Left colon (tissue), 2 donors: Measurements from ENCODE around the gene SAMD14. TPM values are rescaled to one million over a fixed set of nuclear protein-coding genes. Genes with fewer than 3 reads are reported as not detected.
A peak's percentile ranks its signal among the peaks of the same experiment; 100 is the strongest.

Experiments
- ATAC-seq: fragments of 200-7000 bp; cut with Tn5 transposase; one replicate; pipeline ENCODE4 v1.9.1; 2020; ENCODE audit warnings: mild to moderate bottlenecking, moderate library complexity
- DNase-seq, 2 donors: peaks; one replicate each; pipeline ENCODE4 v3.0.0-alpha.2; 2020
- intact Hi-C, 2 donors: fragments of 100-400 bp; cut with DNase I in 1 of 2; cut with micrococcal nuclease in 1 of 2; formaldehyde crosslinking; loops; one replicate each; pipeline versions ENCODE4 v1.11.2 to v1.14.0; 2022; cut with DNase I, micrococcal nuclease
- long read RNA-seq: library from polyadenylated mRNA; unstranded; transcript quantifications from one replicate; pipeline ENCODE4 v2.0.0, GENCODE V29; 2021
- total RNA-seq, 2 donors: library from RNA; stranded (reverse); fragmentation: NEBNext Ultra II Directional; extraction: Animal tissue kit (Norgen Biotek cat#: 25700); gene quantifications; one replicate each; pipeline ENCODE4 v1.2.1, GENCODE V29; 2021
- donor health status: DM: no; HTN: no; CAD: no.
- donor health status: DM: yes; HTN: yes; CAD: no.

SAMD14 gene
- under 1 TPM; 0.70 to 0.92 TPM for total RNA-seq
- long read RNA-seq, partial matches to known transcripts = 0 of 1 reads
- long read RNA-seq, other reads (novel, unspliced or antisense) = 1 of 1 reads

DNA sequence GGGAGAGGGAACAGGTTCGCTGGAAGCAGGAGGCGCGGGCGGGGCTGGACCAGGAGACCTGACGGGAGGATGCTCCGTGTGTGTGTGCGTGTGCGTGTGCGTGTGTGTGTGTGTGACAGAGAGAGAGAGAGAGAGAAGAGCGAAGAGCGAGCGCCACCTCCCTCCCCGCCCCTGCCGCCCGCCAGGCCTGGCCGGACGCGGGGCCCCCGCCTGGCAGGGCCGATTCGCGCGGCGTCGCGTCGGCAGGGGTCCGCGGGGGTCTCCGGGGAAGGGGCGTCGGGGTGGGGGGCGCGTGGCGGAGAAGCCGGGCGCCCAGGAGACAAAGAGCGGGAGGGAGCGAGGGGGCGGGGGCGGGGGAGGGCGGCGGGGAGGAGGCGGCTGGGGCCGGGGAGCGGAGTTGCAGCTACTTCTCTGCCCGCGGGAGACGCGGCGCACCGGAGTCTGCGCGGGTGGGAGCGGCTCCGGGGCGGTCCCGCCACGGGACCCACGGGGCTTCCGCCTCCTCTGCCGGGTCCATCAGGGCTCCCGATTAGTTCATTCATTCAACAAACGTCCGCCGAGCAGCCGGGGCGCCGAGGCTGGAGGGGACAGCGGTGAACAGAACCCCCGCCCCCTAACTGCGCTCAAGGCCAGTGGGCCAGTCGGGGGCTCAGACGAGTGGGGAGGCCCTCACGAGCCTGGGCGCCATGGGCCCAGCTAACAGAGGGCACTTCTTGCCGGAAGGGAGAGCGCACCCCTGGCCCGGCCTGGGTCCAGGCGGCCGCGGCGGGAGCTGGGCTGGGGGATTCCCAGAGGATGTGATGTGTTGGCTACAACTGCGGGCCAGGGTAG, at the start of gene SAMD14:
Gene SAMD14 (minus strand): TSS at position 433 of the 831 bp plus-strand sequence. CDS start 5,201 bp downstream, outside the sequence.
- DNase-seq (peak in 1 of 2 donors; percentile 42), ATAC-seq (peak; percentile 39)
- intact Hi-C loops = no loop called here

DNA sequence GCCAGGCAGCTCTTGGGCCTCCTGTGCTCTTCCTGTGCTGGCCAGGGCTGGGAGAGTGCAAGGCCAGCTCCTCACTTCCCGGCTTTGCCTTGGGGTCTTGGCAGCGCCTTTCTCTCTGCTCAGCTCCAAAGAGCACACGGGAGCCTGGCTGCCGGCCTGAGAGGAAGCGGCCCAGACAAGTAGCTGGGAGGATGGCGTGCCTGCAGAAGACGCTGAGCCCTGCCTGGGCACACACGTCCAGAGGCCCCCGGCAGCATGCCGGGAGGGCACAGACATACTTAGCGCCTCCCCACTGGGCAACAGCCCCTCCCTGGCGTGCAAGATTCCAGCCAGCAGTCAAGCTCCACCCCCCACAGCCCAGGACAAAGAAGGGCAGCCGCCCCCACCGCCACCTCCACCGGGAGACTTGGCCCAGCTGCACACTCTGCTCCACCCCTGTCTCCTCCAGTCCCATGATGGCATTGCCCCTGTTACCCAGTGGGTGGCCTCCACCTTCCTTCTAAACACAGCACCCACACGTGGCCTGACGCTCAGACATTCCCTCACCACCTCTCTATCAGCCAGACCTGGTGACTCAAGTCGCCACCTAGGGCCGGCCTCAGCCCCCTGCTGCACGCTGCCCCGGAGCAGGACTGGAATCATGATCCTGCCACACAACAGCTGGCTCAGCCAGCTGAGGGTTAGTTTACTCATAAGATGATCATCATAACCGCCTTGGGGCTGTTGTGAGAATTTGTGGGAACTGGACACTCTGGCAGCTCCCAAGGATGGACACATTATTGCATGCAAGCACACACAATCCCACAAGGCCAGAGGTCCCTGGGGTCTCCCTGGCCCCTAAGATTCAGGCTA, 48.2 kb upstream of the SAMD14 start:
- DNase-seq = peak; percentile 83 to 84
- ATAC-seq = peak; percentile 89
- intact Hi-C loops = loop anchor here in 1 of 2 donors (10.0 kb wide), 1 partner anchor 63 kb away; no protein-coding TSS in a partner anchor

DNA sequence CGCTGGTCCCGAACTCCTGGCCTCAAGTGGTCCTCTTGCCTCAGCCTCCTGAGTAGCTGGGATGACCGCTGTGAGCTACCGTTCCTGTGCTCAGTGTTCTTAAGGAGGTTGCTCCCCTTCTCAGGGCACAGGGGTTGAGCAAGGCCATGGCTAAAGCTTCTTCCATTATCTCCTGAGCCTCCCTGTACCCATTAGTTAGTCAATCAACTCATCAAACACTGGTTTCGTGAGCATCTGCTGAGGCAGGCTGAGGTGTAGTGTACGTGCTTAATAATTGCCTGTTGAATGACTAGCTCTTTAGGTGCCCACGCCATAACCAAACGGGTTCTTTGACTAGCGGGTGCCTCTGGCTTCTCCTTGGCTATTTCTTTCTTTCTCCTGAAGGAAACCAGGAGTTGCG, 47.5 kb upstream of the SAMD14 start:
- intact Hi-C loops = loop anchor here in 1 of 2 donors (10.0 kb wide), 1 partner anchor 63 kb away; no protein-coding TSS in a partner anchor
- no peak for ATAC-seq
- no peak for DNase-seq

DNA sequence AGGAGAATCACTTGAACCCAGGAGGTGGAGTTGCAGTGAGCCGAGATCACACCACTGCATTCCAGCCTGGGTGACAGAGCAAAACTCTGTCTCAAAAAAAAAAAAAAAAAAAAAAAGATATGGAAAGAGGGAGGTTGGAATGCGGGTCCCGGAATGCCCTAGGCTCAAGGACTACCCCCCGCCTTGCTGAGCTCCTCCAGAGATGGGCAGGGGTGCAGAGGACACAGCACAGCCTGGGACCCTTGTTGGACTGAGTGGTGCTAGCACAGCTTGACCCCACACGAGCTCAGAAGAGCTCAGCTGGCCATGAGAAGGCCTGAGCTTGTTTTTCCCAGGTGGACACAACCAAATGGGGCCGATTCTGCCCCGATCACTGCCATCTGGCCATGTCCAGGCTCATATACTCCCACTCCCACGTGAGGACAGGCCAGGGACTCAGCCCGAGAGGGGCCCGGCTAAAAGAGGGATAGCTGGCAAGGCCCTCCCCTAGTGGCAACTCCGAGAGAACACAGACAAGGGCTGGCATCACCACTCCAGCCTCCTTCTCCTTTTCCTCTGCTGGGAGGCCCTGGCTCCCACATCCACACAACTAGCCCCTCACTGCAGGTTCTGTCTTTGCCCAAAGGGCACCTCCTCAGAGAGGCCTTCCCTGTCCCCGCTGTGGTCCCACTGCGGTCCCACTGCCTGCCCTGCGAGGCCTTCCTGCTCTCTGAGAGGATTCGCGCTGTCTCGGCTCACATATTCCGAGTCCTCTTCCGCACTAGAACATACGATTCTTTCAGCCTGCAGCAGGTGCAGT, 46.8 kb upstream of the SAMD14 start:
- no peak for ATAC-seq
- no peak for DNase-seq
- intact Hi-C loops = loop anchor here in 1 of 2 donors (10.0 kb wide), 1 partner anchor 62 kb away; no protein-coding TSS in a partner anchor

DNA sequence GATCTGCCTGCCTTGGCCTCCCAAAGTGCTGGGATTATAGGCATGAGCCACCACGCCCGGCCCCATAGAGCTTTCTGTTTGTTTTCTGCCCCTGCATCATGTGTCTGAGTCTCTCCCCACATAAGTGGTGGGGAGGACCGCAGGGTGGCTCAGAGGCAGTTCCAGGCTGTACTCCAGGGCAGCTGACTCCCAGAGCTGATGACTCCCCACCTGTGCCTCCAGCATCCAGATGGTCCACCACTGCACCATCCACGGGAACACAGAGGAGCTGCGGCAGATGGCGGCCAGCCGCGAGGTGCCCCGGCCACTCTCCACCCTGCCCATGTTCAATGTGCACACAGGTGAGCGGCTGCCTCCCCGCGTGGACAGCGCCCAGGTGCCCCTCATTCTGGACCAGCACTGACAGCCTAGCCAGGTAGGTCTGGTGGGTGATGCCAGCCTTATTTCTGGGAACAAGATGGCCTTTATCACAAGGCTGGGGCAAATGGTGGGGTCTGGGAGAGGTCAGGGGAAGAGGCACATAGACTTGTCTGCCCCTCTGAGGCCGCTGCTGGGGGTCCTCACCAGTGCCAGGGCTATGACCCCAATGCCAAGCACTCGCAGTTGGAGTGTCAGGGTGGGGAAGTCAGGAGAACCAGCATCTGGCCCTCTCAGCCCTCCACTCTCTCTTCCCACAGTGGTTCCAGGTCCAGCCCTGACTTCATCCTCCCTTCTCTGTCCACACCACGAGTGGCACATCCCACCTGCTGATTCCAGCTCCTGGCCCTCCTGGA, 45.3 kb upstream of the SAMD14 start:
- intact Hi-C loops = loop anchor here in 1 of 2 donors (10.0 kb wide), 1 partner anchor 60 kb away; no protein-coding TSS in a partner anchor
- ATAC-seq = no peak
- no peak for DNase-seq

DNA sequence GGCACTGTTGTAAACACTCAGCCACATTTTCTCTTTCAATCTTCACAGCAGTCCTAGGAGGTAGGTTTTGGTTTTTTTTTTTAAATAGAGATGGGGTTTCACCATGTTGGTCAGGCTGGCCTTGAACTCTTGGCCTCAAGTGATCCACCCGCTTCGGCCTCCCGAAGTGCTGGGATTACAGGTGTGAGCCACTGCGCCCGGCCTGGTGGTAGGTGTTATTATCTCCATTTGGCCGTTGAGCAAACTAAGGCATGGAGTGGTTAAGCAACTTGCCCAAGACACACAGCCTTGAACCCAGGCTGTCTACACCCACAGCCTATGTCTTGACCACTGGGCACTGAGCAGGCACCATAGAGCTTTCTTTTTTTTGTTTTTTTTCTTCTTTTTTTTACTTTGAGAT, 44.5 kb upstream of the SAMD14 start:
- ATAC-seq (no peak), DNase-seq (no peak)
- intact Hi-C loops = loop anchor here in 1 of 2 donors (10.0 kb wide), 1 partner anchor 60 kb away; no protein-coding TSS in a partner anchor

DNA sequence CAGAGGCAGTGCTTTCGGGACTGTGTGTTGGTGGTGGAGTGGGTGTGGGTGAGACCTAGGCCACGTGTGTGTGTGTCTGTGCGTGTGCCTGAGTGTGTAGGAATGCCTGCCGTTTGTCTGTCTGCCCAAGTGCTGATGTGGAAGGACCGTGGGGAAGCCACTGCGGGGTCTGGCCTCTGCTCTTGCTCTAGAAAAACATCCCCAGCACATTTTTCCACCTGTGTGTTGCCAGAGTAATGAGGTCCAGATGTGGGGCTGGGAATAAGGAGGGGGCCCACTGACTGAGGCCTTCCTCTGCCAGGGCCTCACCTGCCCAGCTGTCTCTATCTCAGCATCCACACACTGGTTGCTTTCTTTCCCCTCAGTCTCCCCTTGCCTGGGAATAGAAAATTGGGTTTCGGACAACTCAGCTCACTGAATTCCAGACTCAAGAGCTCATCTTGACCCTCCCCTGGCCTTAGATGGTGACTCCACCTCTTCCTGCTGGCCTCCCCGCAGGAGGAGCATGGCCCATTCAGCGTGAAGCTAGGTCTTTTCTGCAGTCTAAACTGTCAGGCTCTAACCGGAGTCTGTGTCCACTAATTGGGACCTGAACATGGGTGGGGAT, 43.5 kb upstream of the SAMD14 start:
- intact Hi-C loops = loop anchor here in 1 of 2 donors (10.0 kb wide), 1 partner anchor 59 kb away; no protein-coding TSS in a partner anchor
- no peak for DNase-seq
- ATAC-seq = no peak

DNA sequence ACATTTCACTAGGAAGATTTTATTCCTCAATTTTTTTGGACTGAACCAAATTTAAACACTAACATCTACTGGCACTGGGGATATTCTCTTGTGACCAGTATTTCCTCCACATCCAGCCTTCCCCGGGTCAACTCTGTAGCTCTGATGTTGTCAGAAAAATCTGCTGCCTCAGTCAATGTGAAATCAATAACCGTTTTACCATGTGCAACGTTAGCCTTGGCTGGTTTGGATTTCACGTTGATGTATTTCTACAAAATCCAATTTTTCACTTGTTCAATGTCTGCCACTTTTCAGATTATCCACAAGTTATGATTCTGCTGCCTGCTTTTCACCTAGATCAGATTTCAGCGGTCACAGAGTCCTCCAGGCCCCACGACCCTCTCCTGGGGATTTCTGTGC, 43.0 kb upstream of the SAMD14 start:
- ATAC-seq = no peak
- DNase-seq = no peak
- intact Hi-C loops = loop anchor here in 1 of 2 donors (10.0 kb wide), 1 partner anchor 58 kb away; no protein-coding TSS in a partner anchor

DNA sequence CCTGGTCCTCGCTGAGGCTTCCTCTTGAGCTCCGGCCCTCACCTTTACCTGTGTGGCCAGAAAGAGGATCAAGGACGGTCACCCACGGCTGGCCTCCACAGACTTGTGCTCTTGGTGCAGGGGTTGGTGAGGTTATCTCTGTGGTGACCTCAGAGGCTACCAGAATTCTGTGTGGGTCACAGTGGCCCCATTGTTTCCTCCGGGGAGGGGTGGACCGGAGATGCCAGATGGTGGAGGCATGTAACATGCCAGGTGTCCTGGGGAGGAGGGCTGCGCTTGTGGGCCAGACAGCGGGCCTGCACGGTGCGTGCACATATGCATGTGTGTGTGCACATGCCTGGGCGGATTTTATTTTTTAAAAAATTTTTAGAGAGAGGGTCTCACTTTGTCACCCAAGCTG, 42.2 kb upstream of the SAMD14 start:
- DNase-seq = no peak
- ATAC-seq = no peak
- intact Hi-C loops = loop anchor here in 1 of 2 donors (10.0 kb wide), 1 partner anchor 57 kb away; no protein-coding TSS in a partner anchor

DNA sequence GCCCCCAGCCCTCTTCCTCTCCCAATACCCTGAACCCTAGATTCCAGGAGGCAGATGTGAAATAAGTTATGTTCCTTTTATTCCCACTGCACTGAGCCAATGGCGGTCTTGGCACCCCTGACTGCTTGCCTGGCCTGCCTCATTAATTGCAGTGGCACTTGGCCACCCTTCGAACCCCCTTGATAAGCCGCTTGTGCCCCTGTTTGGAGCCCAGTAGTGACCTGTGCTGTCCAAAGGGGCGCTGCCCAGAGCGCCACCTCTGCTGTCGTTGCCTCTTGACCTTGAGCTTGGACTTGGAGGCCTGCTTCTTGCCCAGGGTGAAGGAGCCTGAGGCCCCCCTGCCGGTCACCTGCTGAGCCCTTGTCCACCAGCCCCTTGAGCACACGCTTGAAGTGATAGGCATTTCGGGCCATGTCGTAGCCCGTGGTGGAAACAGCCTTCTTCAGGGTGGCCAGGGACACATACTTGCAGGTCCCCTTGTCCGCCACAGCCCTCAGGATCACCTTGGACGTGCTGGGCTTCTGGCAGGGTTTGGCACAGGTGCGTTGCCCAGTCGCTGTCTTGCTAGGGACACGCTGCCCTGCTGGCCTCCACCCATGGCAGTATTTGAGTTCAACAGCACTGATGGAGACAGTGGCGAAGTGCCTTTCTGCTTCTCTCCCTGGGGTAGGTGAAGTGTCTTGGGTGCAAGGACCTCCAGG, 41.6 kb upstream of the SAMD14 start:
- intact Hi-C loops = loop anchor here in 1 of 2 donors (10.0 kb wide), 1 partner anchor 57 kb away; no protein-coding TSS in a partner anchor
- DNase-seq = no peak
- no peak for ATAC-seq

DNA sequence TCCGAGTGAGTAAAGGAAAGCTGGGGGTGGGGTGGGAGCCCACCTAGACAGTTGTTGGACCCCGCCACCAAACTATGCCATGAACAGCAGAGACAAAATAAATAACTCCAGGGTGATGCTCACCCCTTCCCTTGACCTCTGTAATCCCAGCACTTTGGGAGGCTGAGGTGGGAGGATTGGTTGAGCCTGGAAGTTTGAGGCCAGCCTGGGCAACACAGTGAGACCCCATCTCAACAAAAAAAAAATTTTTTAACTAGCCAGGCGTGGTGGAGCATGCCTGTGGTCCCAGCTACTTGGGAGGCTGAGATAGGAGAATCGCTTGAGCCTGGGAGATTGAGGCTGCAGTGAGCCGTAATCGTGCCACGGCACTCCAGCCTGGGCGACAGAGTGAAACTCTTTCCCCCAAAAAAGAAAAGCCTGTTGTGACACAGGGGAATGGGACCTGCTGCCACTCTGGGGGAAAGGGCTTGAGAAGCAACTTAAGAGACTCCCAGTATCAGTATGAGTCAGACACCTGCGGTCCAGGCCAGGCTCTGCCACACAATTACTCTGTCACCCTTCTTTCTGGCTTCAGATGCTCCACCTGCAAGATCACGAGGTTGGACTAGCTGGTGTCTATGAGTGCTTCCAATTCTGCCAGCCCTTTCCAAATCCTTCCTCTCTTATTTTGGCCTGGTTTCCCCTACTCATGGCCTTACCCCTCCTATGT, 40.9 kb upstream of the SAMD14 start:
- DNase-seq = no peak
- ATAC-seq = no peak
- intact Hi-C loops = loop anchor here in 1 of 2 donors (10.0 kb wide), 1 partner anchor 56 kb away; no protein-coding TSS in a partner anchor

DNA sequence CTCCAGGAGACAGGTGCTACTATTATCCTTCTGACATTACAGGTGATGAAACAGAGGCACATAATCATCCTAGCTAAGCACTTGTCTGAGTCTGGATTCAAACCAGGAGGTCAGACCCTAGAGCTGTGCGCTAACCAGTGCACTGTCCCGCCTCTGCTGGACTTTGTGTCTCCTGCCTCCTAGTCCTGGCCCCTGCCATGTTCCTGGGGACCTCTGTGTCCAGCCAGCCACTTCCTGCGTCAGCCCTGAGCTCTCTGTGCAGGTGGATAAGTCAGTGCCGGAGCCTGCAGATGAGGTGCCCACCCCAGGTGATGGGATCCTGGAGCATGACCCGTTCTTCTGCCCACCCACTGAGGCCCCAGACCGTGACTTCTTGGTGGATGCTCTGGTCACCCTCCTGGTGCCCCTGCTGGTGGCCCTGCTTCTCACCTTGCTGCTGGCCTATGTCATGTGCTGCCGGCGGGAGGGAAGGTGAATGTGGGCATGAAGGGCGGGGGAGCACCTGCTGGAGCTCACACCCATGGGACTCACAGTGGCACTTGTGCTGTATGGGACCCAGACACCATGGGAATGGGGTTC, 40.0 kb upstream of the SAMD14 start:
- ATAC-seq (no peak), DNase-seq (no peak)
- intact Hi-C loops = loop anchor here in 1 of 2 donors (10.0 kb wide), 1 partner anchor 55 kb away; no protein-coding TSS in a partner anchor

DNA sequence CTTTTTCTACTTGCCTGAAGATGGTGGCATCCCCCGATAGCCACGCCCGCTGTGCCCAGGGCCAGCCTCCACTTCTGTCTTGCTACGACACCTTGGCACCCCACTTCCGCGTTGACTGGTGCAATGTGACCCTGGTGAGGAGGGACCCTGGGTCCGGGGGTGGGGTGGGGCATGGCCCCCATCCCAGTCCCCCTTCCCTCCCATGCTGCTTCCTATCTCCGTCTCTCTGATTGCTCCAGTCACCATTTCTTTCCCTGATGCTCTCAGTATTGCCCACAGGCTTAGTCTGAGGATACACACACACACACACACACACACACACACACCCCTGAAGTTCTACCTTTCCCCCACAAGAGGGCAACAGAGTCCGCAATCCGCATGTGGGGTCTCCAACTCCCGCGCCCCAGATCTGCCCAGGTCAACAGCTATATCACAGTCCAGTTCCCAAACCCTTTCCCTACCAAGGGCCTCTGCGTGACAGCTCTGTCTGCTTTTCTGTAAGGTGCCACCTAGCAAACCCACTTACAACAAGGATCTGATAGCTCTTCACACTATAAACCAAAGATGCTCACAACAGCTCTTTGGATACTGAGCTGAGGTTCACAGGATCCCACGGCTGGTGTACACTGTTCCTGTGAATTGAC, 39.3 kb upstream of the SAMD14 start:
- DNase-seq (peak in 1 of 2 donors; percentile 47), ATAC-seq (peak; percentile 70)
- intact Hi-C loops = no loop called here

DNA sequence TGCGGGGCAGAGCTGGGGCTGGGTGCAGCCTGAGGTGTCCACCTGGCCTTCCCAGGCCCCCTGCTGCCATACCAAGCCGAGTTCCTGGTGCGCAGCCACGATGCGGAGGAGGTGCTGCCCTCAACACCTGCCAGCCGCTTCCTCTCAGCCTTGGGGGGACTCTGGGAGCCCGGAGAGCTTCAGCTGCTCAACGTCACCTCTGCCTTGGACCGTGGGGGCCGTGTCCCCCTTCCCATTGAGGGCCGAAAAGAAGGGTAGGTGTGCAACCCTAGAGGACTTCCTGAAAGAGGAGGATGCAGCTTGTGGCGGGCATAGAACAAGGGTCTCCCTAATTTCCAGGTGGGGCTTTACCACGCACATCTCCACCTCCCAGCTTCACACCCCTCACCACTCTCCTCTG, 38.4 kb upstream of the SAMD14 start:
- DNase-seq (no peak), ATAC-seq (no peak)
- intact Hi-C loops = no loop called here

DNA sequence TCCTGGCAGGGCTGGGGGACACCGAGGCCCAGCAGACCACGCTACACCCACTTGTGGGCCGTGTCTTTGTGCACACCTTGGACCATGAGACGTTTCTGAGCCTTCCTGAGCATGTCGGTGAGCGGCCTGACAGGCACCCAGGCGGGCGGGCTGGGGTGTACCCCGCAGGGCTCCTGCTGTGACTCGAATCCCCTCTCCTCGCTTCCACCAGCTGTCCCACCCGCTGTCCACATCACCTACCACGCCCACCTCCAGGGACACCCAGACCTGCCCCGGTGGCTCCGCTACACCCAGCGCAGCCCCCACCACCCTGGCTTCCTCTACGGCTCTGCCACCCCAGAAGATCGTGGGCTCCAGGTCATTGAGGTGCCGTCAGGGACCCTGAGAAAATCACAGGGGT, 37.4 kb upstream of the SAMD14 start:
- intact Hi-C loops = no loop called here
- ATAC-seq = no peak

More for the DNA sequence above, 37.4 kb upstream of the SAMD14 start:
- DNase-seq = no peak
